ENCODE measurements around the gene C6orf62. TPM values are rescaled to one million over a fixed set of nuclear protein-coding genes. Genes with fewer than 3 reads are reported as not detected.
"Not testable (repeated sequence)": the region's sequence is repeated elsewhere in the genome, so short reads cannot be mapped to it uniquely, and the experiment has no call there.

The C6orf62 gene
- total RNA-seq, 1 donor, result 41.7 TPM

DNA sequence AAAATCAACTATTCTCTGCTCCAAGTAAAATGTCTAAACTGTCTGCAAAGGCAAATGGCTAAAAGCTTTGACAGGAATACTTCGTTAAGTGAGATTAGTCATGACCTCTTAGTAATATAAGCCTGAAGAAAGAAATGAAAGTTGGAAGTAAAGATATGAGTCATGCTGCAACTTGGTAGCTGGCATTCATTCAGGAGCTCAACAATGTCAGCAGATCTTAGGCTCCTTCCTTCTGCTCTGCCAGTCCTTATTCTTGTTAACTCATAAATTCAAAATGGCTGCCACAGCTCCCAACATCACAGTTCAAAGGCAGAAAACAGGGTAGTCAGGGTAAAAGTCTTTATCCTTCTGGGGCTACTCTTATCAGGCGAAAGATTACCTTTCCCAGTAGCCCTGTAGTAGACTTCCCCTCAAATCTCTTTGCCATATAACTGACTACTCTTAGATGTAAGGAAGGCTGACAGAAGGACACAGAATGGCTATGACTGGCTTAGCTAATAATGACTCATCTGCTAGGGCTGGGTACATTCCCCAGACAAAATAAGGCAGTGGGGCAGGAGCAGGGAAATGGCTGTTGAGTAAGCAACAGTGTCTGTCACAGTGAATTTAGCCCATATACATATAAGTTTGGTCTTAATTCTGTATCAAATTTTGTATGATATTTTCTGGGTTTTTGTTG lies 24.4 kb upstream of the C6orf62 start:
- peak in 1 of 3 donors; percentile 32 for DNase-seq (ENCODE audit: low read depth in 2 of 3, low spot score in 2 of 3)

DNA sequence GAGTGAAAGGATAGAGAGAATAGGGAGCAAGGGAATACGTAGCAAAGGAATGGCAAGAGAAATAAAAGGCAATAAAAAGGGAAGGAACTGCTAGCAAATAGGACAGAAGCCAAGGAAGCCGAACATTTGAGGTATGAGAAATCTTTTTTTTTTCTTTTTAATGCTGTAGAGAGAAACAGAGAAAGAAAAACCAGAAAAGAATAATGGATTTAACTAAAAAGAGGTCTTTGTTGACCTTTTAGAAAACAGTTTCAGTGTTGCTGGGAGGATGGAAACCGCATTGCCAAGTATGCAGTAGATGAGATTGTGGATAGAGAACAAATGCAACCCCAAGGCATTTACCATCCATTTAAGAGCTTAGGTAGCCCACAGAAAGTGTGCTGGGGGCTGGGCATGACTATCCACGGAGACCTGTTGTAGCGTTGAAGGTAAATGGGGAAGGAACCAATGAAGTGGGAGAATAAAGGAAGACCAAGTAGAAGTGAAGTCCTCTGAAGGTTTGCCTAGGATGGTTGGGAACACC lies 23.3 kb upstream of the C6orf62 start:
- DNase-seq (ENCODE audit: low read depth in 2 of 3, low spot score in 2 of 3), result no peak

DNA sequence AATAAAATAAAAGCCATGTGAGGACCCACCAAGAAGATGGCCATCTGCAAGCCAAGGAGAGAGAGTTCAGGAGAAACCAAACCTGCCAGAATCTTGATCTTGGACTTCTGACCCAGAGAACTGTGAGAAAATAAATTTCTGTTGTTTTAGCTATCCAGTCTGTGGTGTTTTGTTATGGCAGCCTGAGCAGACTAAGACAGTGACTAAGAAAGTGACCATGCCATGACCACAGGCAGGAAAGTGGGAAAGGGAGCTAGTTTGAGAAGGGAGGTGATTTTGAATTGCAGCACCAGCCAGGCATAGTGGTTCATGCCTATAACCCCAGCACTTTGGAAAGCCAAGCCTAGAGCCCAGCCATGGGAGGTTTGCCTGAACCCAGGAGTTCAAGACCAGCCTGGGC lies 21.9 kb upstream of the C6orf62 start:
- DNase-seq (ENCODE audit: low read depth in 2 of 3, low spot score in 2 of 3), result no peak

DNA sequence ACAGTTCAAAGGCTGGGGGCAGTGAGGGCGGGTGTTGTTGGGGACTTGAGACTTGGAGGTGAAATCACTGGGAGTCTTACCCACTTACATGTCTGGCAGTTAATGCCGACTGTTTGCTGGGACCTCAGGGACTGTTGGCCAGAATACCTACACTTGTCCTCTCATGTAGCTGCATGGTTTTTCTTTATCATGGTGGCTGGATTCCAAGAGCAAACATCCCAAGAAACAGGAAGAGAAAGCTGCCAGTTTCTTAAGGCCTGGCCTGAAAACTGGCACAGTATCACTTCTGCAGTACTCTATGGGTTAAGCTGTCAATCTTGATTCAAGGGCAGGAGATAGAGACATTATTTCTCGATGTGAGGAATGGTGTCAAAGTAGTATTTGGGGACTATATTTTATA lies 19.8 kb upstream of the C6orf62 start:
- DNase-seq (ENCODE audit: low read depth in 2 of 3, low spot score in 2 of 3), result no peak

DNA sequence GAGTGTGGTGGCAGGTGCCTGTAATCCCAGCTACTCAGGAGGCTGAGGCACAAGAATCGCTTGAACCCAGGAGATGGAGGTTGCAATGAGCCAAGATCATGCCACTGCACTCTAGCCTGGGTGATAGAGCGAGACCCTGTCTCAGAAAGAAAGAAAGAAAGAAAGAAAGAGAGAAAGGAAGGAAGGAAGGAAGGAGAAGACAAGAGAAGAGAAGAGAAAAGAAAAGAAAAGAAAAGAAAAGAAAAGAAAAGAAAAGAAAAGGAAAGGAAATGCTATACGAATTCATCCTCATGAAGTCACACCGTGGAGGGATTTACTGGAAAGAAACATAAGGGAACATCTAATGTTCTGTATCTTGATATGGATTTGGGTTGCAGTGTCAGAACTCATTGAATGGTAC lies 15.8 kb upstream of the C6orf62 start:
- not testable (repeated sequence) for DNase-seq (ENCODE audit: low read depth in 2 of 3, low spot score in 2 of 3)

DNA sequence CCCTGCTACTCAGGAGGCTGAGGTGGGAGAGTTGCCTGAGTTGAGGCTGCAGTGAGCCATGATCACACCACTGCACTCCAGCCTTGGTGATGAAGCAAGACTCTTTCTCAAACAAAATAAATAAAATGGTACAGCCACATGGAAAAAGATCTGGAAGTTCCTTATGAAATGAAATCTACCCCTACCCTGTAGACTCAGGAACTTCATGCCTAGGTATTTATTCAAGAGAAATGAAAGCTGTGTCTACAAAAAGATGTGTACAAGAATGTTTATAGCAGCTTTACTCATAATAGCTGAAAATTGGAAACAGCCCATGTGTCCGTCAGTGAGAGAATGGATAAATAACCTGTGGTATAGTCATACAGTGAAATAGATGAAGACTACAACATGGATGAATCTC lies 15.2 kb upstream of the C6orf62 start:
- no peak for DNase-seq (ENCODE audit: low read depth in 2 of 3, low spot score in 2 of 3)

DNA sequence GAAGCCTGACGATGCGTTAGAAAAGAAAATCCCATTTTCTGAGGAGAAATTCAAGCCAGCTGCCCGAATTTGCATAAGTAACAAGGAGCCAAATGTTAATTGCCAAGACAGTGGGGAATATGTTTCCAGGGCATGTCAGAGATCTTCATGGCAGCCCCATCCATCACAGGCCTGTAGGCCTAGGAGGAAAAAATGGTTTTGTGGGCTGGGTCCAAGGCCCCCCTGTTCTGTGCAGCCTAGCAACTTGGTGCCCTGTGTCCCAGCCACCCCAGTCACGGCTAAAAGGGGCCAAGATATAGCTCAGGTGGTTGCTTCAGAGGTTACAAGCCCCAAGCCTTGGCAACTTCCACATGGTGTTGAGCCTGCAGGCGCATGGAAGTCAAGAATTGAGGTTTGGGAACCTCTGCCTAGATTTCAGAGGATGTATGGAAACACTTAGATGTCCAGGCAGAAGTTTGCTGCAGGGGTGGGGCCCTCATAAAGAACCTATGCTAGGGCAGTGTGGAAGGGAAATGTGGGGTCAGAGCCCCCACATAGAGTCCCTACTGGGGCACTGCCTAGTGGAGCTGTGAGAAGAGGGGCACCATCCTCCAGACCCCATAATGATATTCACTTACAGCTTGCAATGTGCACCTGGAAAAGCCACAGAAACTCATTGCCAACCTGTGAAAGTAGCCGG lies 12.6 kb upstream of the C6orf62 start:
- DNase-seq (ENCODE audit: low read depth in 2 of 3, low spot score in 2 of 3), result not testable (repeated sequence)

DNA sequence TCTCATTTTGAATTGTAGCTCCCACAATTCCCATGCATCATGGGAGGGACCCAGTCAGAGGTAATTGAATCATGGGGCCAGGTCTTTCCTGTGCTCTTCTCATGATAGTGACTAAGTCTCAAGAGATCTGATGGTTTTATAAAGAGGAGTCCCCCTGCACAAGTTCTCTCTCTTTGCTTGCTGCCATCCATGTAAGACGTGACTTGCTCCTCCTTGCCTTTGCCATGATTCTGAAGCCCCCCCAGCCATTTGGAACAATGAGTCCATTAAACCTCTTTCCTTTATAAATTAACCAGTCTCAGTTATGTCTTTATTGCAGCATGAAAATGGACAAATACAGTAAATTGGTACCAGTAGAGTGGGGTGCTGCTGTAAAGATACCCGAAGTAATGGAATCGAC lies 11.7 kb upstream of the C6orf62 start:
- DNase-seq (ENCODE audit: low read depth in 2 of 3, low spot score in 2 of 3), result not testable (repeated sequence)

DNA sequence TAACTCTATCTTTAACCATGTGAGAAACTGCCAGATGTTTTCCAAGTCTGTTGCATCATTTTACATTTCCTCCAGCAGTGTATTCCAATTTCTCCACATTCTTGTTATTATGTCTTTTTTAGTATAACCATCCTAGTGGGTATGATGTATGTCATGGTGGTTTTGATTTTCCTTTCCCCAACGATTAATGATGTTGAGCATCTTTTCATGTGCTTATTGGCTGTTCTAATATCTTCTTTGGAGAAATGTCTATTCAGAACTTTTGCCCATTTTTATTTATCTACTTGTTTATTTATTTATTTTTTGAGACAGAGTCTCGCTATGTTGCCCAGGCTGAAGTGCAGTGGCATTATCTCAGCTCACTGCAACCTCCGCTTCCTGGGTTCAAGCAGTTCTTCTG lies 4.3 kb upstream of the C6orf62 start:
- DNase-seq (ENCODE audit: low read depth in 2 of 3, low spot score in 2 of 3), result no peak

DNA sequence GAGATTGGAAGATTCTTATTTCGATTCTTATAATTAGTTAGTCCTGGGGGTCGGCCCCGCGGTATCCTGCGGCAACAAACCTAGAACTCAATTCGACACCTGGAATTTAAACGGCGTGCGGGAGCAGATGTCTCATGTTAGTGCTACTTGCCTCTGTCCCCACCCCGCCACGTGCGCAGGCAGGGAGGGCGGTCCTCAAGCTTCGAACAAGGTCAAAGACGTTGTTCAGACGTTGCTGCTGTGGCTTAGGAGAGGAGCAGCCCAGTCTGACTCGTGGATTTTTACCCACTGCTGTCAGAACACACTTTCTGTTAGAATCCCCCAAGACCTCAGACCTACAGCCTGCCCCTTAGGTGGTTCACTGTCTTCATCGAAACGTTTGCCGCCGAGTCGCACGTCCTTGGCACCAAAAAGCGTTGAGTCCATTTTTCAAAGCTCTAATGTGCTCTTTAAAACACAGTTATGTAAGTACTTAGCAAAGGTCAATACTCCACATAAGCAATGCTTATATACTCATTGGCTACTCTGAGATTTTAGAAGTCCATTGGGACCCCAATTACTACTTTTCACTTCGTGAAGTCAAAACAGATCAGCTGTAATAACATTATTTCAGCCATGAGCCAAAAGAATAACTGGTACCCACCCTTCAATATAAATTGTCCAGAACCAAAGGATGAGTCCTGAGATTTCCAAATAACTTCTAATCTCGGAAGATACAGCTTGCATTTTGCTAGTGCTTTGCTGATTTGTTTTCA lies 2.7 kb upstream of the C6orf62 start:
- no peak for DNase-seq (ENCODE audit: low read depth in 2 of 3, low spot score in 2 of 3)

DNA sequence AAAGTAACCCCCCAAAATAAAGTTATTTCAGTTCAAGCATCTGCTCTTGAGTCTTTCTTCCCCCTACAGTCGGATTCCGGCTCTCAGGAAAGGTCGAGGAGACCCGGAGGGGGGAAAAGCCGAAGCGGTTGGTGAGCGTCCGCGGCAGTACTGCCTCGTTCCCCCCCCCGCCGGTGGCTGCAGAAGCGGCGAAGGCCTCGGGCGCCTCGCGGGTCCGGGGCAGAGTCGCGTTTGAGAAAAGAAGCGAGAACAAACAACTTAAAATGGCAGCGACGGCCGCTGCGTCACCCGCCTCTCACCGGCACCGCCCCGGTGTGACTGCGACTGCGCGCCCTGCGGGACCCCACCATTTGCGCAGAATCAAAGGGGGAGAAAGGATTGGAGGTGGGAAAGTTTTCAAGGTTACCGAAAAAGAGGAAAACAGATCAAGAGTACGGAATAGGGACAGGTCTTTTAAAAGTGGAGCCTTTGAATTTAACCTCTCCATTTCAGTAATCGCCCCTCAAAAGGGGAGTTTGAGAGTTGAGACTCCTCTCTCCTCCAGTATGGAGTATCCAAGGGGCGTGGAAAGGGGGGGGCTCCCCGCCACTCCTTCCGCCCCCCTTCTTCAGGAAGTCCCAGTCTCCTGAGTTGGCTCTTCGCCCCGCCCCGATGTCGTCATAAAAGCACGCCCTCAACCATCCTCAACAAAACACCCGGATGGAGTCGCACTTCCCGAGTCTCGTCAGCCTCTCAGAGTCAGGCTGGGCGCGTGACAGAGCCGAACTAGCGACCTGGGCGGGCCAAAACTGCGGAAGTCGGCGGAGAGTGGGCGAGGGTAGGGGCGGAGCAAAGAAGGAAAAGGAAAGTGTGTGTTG lies 1.9 kb upstream of the C6orf62 start:
- peak; percentile 95 to 100 (median 100) for DNase-seq (ENCODE audit: low read depth in 2 of 3, low spot score in 2 of 3)

DNA sequence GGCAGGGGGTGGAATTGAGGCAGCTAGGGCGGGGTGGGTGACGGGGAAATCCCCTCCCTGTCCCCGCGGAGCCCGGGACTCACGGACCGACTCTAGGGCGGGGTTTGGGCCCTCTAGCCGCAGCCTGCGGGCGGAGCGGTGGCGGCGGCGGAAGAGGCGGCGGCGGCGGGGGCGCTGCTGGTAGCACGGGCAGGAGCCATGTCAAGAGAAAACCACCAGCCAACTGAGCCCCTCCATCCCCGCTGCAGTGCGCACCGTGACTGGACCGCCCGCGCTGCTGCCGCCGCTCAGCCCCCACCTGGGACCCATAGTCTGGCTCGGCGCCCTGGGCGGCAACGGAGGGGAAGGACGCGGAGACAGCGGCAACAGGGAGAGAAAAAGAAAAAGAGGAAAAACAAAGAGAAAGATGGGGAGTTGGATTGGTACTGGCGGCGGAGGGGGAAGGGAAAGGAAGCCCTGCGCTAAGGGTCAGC lies 1.2 kb upstream of the C6orf62 start:
- DNase-seq (ENCODE audit: low read depth in 2 of 3, low spot score in 2 of 3), result peak; percentile 60 to 79 (median 75)

DNA sequence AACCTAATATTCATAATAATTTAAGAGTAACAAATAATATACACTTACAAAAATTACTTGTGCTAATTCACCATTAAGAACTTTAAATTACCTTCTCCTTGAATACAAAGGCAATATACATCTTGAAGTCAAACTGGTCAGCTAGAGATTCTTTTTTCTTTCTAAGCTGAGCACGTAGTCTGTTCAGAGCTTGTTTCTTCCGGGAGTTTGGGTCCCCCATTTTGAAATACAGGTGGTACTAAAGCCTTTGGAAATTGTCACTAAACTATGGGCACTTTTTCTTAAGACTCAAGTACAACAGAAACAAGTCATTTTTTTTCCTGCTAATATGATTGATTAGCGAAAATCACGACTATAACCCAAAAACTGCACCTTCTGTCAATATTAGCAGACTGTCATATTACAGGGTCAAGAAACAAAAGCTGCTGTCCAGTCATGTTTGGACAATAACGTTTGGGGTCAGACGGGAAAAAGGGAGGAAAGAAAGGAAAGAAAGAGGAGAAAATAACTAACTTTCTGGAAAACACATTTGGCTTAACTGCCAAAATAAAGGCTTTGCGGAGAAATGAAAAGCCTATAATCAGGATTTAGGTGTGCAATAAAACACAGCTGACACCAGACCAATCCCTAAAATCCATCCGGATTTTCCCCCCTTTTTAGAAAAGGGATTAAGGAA lies 367 bp downstream of the C6orf62 start:
- DNase-seq (ENCODE audit: low read depth in 2 of 3, low spot score in 2 of 3), result no peak

DNA sequence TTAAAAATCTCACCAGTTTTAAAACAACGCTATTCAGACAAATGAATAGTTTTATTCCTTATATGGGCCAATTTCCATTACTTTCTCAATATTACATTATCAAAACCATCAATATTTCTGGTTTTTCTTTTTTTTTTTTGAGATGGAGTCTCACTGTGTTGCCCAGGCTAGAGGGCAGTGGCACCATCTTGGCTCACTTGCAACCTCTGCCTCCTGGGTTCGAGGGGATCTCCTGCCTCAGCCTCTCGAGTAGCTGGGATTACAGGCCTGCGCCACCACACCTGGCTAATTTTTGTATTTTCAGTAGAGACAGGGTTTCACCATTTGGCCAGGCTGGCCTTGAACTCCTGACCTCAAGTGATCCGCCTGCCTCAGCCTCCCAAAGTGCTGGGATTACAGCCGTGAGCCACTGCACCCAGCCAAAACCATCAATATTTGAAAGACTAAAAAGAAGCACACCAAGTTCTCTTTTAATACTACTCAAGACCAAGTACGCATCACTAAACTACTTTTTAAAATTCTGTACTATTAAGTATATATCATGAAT lies 2.3 kb downstream of the C6orf62 start:
- not testable (repeated sequence) for DNase-seq (ENCODE audit: low read depth in 2 of 3, low spot score in 2 of 3)

DNA sequence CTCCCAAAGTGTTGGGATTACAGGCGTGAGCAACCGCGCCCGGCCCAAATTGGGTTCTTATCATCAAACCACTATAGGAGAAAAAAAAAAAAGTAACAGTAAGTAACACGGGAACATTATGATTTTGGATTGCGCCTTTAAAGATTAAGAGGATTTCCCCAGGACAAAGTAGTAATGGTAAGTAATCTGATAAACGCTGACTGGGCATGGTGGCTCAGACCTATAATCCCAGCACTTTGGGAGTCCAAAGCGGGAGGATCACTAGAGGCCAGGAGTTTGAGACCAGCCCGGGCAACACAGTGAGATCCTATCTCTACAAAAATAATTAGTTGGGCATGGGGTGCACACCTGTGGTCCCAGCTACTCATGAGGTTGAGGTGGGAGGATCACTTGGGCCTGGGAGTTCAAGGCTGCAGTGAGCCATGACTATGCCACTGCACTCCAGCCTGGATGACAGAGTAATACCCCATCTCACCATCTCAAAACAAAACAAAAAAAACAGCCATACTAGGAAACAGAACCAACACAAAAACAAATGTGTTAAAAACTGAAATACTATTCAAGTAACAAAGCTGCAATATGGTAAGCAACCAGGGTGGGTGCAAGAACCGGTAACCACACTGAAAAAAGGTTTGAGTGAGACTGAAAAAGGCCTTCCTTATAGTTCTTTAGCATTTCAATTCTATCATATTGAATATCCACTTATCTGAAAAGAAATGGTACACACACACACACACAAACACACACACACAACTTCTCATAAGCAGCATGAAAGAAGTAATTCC lies 8.2 kb downstream of the C6orf62 start:
- no peak for DNase-seq (ENCODE audit: low read depth in 2 of 3, low spot score in 2 of 3)

DNA sequence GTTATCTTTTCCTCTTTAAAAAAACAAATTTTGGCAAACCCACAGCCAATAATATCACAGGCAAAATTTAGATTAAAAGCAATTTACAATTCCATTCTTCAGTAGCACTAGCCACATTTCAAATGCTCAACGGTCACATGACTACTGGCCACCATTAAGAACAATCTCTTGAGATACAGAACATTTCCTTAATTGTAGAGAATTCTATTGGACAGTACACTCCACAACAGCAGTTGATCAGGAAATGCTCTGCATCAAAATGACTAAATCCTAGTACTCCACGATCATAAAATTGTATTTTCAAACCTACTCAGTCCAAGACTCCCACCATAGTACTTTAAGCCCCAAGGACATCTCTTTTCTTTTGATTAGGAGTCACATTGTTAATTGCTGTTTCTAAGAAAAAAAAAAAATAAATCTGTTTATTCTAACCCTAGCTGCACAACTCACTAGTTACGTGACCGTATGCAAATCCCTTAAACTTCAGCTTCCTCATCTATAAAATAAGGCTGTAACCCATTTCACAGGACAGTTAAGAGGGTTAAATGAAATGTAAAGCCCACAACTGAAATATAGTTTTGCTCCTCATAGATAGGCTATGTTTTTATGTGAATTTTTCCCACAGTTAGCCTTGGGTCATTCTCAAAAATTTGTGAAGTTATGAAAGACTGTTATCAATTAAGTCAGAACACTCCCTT lies 9.8 kb downstream of the C6orf62 start:
- DNase-seq (ENCODE audit: low read depth in 2 of 3, low spot score in 2 of 3), result no peak

DNA sequence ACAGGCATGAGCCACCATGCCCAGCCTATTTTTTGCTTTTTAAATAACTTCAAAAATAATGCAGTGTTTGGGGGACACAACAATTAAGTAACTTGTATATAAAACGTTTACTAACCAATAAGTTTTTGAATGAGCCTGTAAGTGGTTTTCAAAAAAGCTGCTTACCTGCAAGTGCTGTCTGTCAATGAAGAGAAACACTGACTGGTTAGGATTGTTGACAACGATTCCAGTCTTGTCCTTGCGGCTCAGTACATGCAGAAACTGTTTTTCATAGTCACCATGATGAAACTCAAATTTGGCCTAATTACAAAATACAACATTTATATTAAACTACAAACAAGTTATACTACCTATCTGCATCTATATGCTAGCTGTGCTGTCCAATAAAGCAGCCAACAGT lies 10.3 kb downstream of the C6orf62 start:
- no peak for DNase-seq (ENCODE audit: low read depth in 2 of 3, low spot score in 2 of 3)

DNA sequence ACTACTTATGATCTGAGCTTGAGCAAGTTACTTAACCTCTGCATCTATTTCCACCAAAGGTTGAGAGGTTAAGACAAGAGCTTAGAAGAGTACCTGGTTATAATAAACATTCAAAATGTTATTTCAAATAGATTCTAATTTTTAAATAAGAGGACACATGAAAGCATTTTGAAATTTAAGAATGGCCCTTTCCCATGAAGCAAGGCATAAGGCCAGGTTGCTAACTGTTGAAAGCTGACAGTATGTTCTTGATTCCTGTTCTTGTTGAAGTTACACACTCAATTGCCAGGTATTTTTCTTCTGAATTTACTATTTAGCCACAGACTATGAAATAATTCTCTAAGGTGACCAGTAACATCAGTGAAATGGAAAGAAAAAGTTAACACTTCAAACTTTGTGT lies 14.5 kb downstream of the C6orf62 start:
- DNase-seq (ENCODE audit: low read depth in 2 of 3, low spot score in 2 of 3), result no peak

Measured in hematopoietic multipotent progenitor cell (in vitro differentiated cells).